Heart left ventricle (tissue), 13 donors: Measurements from ENCODE around the gene PKP3.

ENCODE experiments used
- CTCF ChIP-seq, 12 donors: fragments of 200-600 bp; sonication (generic) in 4 of 12; IDR thresholded peaks; one replicate each; pipeline versions ENCODE4 v1.5.0 to v1.8.0; 2018 to 2022; ENCODE audit warnings: antibody characterized with exemption in 12 of 12, mild to moderate bottlenecking in 5 of 12
- POLR2A ChIP-seq, 2 donors: fragments of 450-650 bp; IDR thresholded peaks; one replicate each; pipeline ENCODE4 v1.6.1; 2017; ENCODE audit warnings: antibody characterized with exemption in 2 of 2, mild to moderate bottlenecking in 2 of 2, moderate library complexity in 2 of 2
- donor health status: ischemic (EF 13 %, LVEDD 7.1; RV severe dilation, severe dysfunction).
- donor health status: DM: no; HTN: yes; CAD: no.
- donor health status: DM: no; HTN: no; CAD: no.
- donor health status: ischemic (EF 25% LVEDD 6.9; RV normal size, moderate dysfunction).
- donor health status: ischemic (EF 25% LVEDD 5.7; RV mildly dilated, moderate dysfunction).
- donor health status: ischemic (EF 35%, LVEDD 5.7; RV mildly dilated, moderate dysfunction).
- donor health status: nonischemic (EF 11% LVEDD 7.7; RV severe dilation, severe dysfunction).
- donor health status: DM: yes; HTN: yes; CAD: no.
- donor health status: PGD.
- donor health status: ischemic (EF 29% LVEDD 5.4; RV normal size, mild dysfunction).
- donor health status: nonischemic (EF 23%, LVEDD 6.1; RV moderate dilation, normal function).

GRCh38 chr11:424232-424631 lies 30.2 kb downstream of the PKP3 start:
- TF ChIP-seq CTCF (IDR thresholded peaks at IDR 0.05): no peak
- TF ChIP-seq POLR2A (IDR thresholded peaks at IDR 0.05): no peak
